Testis (tissue), 2 donors: ENCODE measurements around the gene PLCB2.

ENCODE experiments used
- POLR2A ChIP-seq: fragments of 450-650 bp; IDR thresholded peaks from one replicate; pipeline ENCODE4 v1.6.1; 2017; ENCODE audit warnings: antibody characterized with exemption, mild to moderate bottlenecking, moderate library complexity
- TF ChIP-seq, protein P1 (sequence below), 3 experiments: fragments of 450-650 bp in 2 of 3; fragments of 200-600 bp in 1 of 3; sonication (generic) in 1 of 3; IDR thresholded peaks; one replicate each; pipeline ENCODE4 v1.5.1; 2016 to 2019; ENCODE audit warnings: antibody characterized with exemption in 3 of 3, mild to moderate bottlenecking in 2 of 3, moderate library complexity in 1 of 3

DNA sequence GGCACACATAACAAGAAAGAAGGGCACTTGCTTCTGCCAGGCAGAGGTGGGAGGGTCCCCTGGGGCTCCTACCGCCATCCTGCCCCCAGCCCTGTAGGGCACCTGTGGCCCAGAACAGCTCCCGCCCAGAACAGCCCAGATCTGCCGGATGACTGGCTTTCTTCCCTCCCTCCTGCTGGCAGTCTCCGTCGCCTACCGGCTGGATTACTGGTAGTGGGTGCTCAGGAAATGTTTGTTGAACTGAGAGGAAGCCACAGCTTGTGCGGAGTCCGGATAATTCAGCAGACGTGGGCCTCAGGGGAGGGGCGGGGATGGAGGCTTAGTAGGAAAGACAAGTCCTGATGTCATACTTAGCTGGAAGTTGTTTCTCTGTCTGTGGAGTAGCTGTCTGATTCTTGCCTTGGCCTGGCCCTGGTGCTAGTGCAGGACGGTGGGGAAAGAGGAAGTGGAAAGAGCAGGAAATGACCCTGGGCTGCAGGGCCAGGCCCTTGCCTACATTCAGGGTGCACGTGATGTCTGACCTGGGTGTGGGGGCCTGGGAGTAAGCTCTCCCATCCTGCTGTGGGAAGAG is 26.3 kb upstream of the PLCB2 start:
- TF ChIP-seq, protein P1, sequence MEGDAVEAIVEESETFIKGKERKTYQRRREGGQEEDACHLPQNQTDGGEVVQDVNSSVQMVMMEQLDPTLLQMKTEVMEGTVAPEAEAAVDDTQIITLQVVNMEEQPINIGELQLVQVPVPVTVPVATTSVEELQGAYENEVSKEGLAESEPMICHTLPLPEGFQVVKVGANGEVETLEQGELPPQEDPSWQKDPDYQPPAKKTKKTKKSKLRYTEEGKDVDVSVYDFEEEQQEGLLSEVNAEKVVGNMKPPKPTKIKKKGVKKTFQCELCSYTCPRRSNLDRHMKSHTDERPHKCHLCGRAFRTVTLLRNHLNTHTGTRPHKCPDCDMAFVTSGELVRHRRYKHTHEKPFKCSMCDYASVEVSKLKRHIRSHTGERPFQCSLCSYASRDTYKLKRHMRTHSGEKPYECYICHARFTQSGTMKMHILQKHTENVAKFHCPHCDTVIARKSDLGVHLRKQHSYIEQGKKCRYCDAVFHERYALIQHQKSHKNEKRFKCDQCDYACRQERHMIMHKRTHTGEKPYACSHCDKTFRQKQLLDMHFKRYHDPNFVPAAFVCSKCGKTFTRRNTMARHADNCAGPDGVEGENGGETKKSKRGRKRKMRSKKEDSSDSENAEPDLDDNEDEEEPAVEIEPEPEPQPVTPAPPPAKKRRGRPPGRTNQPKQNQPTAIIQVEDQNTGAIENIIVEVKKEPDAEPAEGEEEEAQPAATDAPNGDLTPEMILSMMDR (IDR thresholded peaks at IDR 0.05), result no peak
- TF ChIP-seq POLR2A, result no peak
